Subcutaneous preadipocyte (primary cell): ENCODE measurements around the gene DEPDC1. TPM values are rescaled to one million over a fixed set of nuclear protein-coding genes. Genes with fewer than 3 reads are reported as not detected.

Experiments used
- small RNA-seq: library from RNA; depleted of rRNA; stranded (forward); fragments of <200 nt; gene quantifications from one replicate; pipeline ENCODE3, GENCODE V24; 2012
- total RNA-seq: library from RNA; depleted of rRNA; stranded (reverse); fragments of >200 nt; gene quantifications from 2 replicates; pipeline ENCODE4 v1.2.3, GENCODE V29; 2012

DEPDC1 gene
- 22.8 and 44.8 TPM in 2 replicates for total RNA-seq

GRCh38 chr1:68496680-68497357, at the start of gene DEPDC1:
TSS of gene DEPDC1 (minus strand) at chr1:68497082. CDS start at chr1:68496999, 83 bp downstream.

GRCh38 chr1:68449901-68450300, 47.0 kb downstream of the DEPDC1 start, which contains the start of gene RPE65:
TSS of gene RPE65 (minus strand) at chr1:68449954. CDS start at chr1:68449905, 49 bp downstream.

Small RNA genes within 50 kb of the gene (small RNA-seq; reads per million reads assigned to genes)
- not detected for gene TXNP2

Other genes starting within 250 kb of the DEPDC1 start
- not detected in 2 replicates for gene RPE65, start 47.1 kb downstream of the DEPDC1 start, total RNA-seq